ENCODE data around the gene KMT2D. TPM values are rescaled to one million over a fixed set of nuclear protein-coding genes. Genes with fewer than 3 reads are reported as not detected.

Gene KMT2D
- total and polyA plus RNA-seq, 10 of the 15 experiments (the other 5 are each of a cell fraction or from before 2014, with no cell fraction given): 0.51 to 71.5 (median 10.4) TPM

DNA sequence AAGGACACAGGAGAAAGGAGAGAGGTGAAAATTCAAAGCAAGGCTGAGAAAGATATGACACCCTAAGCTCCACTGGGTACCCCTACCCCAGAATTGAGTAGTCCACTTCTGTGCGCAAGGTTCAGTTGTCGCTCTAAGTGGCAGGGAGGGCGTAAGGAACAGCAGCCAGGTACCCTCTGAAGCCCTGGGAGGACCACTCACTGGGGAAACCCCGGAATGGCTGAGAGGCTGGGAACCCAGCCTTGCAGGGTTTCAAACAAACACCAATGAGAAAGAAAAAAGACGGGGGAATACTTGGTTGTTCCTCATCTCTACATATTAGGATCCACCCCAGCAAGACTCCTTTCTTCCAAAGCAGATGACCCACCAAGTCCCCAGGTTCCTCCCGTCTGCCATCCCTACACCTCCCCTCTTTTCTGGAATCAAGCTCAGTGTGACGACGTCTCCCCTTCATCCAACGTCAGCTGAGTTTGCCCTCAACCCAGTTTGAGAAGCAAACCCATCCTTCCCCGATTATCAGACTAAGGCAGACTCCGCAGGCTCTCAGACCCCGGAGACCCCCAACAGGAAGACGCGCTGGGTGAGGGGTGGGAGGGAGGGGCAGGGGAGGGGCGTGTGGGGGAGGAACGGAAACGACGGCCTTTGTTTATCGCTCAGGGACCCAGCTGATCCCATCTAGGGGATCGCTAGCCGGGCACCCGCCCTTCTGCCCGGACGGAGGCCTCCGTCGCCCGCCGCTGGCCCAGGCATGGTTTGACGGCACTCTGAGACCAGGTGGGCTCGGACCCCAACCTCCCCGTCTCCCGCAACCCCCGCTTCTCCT is 49.3 kb upstream of the KMT2D start:
- DNase-seq (ENCODE audit: low read depth, low spot score): no peak
- peak overlapping the region; percentile 98 for H2AFZ ChIP-seq (ENCODE audit: control insufficient read depth, low read depth, low read length)
- intact Hi-C loops (cut with micrococcal nuclease; ENCODE audit: unreplicated experiment) (loop anchor here (5.0 kb wide), 1 partner anchor 48 kb away; the partner anchor contains the start of gene KMT2D), in situ Hi-C loops (cut with MboI) (no loop called here)
- H3K4me3 ChIP-seq: peak overlapping the region; percentile 87
- H3K9me3 ChIP-seq (replicated peaks; ENCODE audit: control insufficient read depth, insufficient read depth, low read length): no peaks in the 10 kb centered on the region
- peak; percentile 22 for ATAC-seq
- peak overlapping the region; percentile 97 for H3K4me2 ChIP-seq (ENCODE audit: control insufficient read depth, insufficient read depth)
- ChIA-PET CTCF (interaction anchor here (0.7 to 10.9 kb wide), 18 partner anchors 10 to 256 kb away, joined by 3 to 118 read pairs (median 4); partner anchors contain the start of genes DHH, RHEBL1 and TUBA1B), POLR2A (interaction anchor here (0.5 to 3.5 kb wide), 14 partner anchors 10 to 207 kb away, joined by 3 to 48 read pairs (median 4); partner anchors contain the start of genes KMT2D, RHEBL1 and TUBA1B), SMC1A (ENCODE audit: uncharacterized antibody, unreplicated experiment) (interaction anchor here (0.5 to 3.0 kb wide), 12 partner anchors 11 to 258 kb away, joined by 3 to 15 read pairs (median 5); partner anchors contain the start of genes DDX23 and TUBA1B), RAD21 (ENCODE audit: unreplicated experiment) (interaction anchor here (0.6 to 3.5 kb wide), 10 partner anchors 20 to 140 kb away, joined by 3 to 18 read pairs (median 4); partner anchors contain the start of genes DDN and TUBA1B)
- H3K4me1 ChIP-seq (ENCODE audit: control insufficient read depth, insufficient read depth, low read length): peaks cover 13% of the 10 kb centered on the region
- FAIRE-seq: no peak
- H3K79me2 ChIP-seq (ENCODE audit: control insufficient read depth, insufficient read depth, low read length): peaks cover 9% of the 10 kb centered on the region
- no peaks in the 10 kb centered on the region for H4K20me1 ChIP-seq (ENCODE audit: control insufficient read depth, insufficient read depth)
- H3K9ac ChIP-seq (ENCODE audit: control insufficient read depth, insufficient read depth, low read length): peak overlapping the region; percentile 94
- H3K27ac ChIP-seq (ENCODE audit: control insufficient read depth, insufficient read depth): peak overlapping the region; percentile 70
- TF ChIP-seq MLLT1 (IDR thresholded peaks at IDR 0.05): peak; percentile 41
- TF ChIP-seq IRF5 (IDR thresholded peaks at IDR 0.05; ENCODE audit: borderline replicate concordance): no peak
- TSS peak; percentile 52 for BruUV-seq (replicated peaks)
- H3K27me3 ChIP-seq (replicated peaks in 1 of 2; ENCODE audit: control insufficient read depth in 2 of 2, insufficient read depth in 2 of 2, low read length in 1 of 2): no peaks in the 10 kb centered on the region
- WGBS (ENCODE audit: insufficient coverage, insufficient replicate concordance, low lambda C conversion rate, missing lambda C conversion rate): 10% methylated on average over 29 of the region's 33 CpGs
- H3K36me3 ChIP-seq (ENCODE audit: control insufficient read depth in 2 of 2, insufficient read depth in 2 of 2, low read length in 1 of 2): peaks cover 0 to 4% of the 10 kb centered on the region in 2 experiments; a peak in 1 of 4 replicates

Data from GM12878 (cell line).